Neural progenitor cell (in vitro differentiated cells): ENCODE measurements around the gene SCFD2.

Experiments
- CTCF ChIP-seq: fragments of 200-600 bp; sonication (generic); IDR thresholded peaks from 2 replicates; pipeline ENCODE4 v1.5.1; 2017; ENCODE audit warnings: antibody characterized with exemption, mild to moderate bottlenecking
- EZH2 ChIP-seq: fragments of 200-600 bp; sonication (generic); IDR thresholded peaks from 2 replicates; pipeline ENCODE4 v1.6.1; 2017; ENCODE audit warnings: antibody characterized with exemption, mild to moderate bottlenecking, moderate library complexity
- EZH2phosphoT487 ChIP-seq: fragments of 200-600 bp; sonication (generic); IDR thresholded peaks from 2 replicates; pipeline ENCODE4 v1.6.1; 2017; ENCODE audit warnings: antibody characterized with exemption

GRCh38 chr4:52842792-52843191 is 523.1 kb downstream of the SCFD2 start:
- TF ChIP-seq CTCF: no peak
- TF ChIP-seq EZH2: no peak
- no peak for TF ChIP-seq EZH2phosphoT487
